ENCODE data around the gene GRK5.
"Not testable (repeated sequence)": the region's sequence is repeated elsewhere in the genome, so short reads cannot be mapped to it uniquely, and the experiment has no call there.

The GRK5 gene

GRCh38 chr10:119427263-119427864, 220.0 kb downstream of the GRK5 start:
- TF ChIP-seq CTCF (conservative IDR thresholded peaks at IDR 0.05; ENCODE audit: low read length) = no peak
- H3K4me3 ChIP-seq (ENCODE audit: low read length) = no peak overlapping the region
- DNase-seq (ENCODE audit: low read depth) = no peak

DNA sequence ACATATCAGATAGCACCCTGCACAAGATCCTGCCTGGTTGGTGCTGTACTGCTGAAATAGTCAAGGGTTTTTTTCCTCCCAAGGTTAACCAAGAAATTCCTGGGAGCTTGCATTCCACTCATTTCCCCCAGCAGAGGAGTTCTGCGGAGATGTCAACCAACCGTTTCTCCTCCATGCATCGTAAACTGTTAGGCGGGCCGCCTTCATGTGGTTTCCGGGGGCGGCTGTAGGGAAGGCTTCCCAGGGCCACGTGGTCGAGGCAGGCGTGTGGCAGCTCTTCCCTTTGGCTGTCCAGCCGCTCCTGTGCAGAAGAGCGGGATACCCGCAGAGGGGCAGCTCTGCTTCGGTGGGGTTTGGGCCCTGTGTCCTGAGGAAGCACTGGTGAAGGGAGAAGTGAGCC, 221.4 kb downstream of the GRK5 start:
- TF ChIP-seq CTCF (conservative IDR thresholded peaks at IDR 0.05; ENCODE audit: low read length) = no peak
- H3K4me3 ChIP-seq (ENCODE audit: low read length) = no peak overlapping the region
- DNase-seq (ENCODE audit: low read depth) = peak; percentile 41

DNA sequence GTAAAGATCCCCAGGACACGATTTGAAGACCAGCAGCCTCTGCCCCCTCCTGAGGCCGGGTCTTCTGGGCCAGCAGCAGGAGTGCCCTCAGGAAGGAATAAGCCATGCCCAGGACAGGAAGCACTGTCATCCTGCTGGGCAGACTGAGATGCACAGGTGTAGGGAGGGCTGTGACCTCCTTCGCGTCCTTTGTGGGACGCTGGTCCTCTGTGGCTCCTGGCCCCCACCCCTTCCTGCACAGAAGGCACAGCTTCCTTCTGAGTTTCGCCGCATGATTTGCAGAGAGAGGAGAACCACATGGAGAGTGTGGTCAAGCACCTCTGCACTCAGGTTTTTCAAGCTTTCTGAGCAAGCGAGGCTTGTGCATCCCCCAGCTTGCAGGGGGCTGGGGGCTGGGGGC, 222.4 kb downstream of the GRK5 start:
- no peak for TF ChIP-seq CTCF (conservative IDR thresholded peaks at IDR 0.05; ENCODE audit: low read length)
- H3K4me3 ChIP-seq (ENCODE audit: low read length) = no peak overlapping the region
- DNase-seq (ENCODE audit: low read depth) = no peak

DNA sequence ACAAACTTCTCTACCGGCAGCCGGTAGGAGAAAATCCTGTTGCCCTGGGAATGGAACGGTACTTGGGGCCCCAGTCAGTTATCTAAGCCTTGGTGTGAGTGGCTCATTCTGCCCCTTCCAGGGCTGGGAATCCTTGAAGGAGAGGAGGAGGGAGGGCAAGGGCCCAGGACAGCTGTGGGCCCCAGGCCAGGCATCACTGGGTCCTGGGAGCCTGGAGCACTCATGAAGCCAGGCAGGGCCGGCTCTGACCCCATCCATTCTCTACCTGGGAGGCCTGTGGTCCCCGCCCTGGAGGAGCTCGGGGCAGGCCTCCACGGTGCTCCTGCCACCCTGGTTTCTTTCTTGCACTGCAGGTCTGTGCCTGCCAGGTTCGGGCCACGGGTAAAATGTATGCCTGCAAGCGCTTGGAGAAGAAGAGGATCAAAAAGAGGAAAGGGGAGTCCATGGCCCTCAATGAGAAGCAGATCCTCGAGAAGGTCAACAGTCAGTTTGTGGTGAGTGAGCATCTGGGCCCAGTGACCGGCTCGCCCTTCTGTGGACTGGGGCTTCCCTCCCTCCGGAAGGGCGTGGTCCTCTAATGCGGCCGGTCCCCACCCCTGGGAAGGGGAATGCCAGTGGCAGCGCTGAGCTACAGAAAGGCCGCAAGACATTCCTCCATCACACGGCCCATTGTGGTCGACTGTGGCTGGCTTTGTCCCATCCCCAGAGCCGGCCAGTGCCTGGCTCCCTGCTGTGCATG, 223.8 kb downstream of the GRK5 start:
- TF ChIP-seq CTCF (conservative IDR thresholded peaks at IDR 0.05; ENCODE audit: low read length) = no peak
- DNase-seq (ENCODE audit: low read depth) = no peak
- no peak overlapping the region for H3K4me3 ChIP-seq (ENCODE audit: low read length)

GRCh38 chr10:119431773-119432135, 224.4 kb downstream of the GRK5 start:
- H3K4me3 ChIP-seq (ENCODE audit: low read length) = no peak overlapping the region
- no peak for TF ChIP-seq CTCF (conservative IDR thresholded peaks at IDR 0.05; ENCODE audit: low read length)
- no peak for DNase-seq (ENCODE audit: low read depth)

GRCh38 chr10:119434942-119435341, 227.6 kb downstream of the GRK5 start:
- DNase-seq (ENCODE audit: low read depth) = not testable (repeated sequence)

DNA sequence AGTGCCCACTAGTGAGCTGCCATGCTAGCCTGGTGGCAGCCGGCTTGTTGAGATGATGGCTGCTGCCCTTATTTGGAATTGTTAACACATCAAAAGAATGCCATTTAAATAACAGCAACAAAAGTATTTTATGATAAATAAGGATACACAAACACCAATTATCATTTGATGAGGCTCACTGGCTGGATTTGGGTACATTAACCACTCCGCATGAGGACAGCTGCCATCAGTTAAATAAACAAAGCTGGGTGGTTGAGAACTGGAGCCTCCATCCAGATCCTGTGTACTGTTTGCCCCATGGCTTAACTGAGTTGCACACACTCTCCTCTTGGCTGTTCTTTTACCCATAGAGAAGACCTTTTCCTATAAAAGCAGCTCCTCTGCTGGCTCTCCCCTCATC, 231.3 kb downstream of the GRK5 start:
- no peak for DNase-seq (ENCODE audit: low read depth)
- no peak overlapping the region for H3K4me3 ChIP-seq (ENCODE audit: low read length)
- no peak for TF ChIP-seq CTCF (conservative IDR thresholded peaks at IDR 0.05; ENCODE audit: low read length)

More at GRCh38 chr10:119434942-119435341, 227.6 kb downstream of the GRK5 start:
- not testable (repeated sequence) for H3K4me3 ChIP-seq (ENCODE audit: low read length)

All from AG10803 (cell line).